Caco-2 (cell line): ENCODE results near the gene TSPAN17. TPM values are rescaled to one million over a fixed set of nuclear protein-coding genes. Genes with fewer than 3 reads are reported as not detected.

ENCODE experiments used
- BruUV-seq: library from RNA; stranded (reverse); fragments of 400-500 nt; replicated peaks from 2 replicates; lab custom pipeline; 2021; lab: Mats Ljungman, UMichigan
- CTCF ChIA-PET: fragments of 300-600 bp; sonication (Branson Sonifier 250); formaldehyde crosslinking; loops from one replicate; lab custom pipeline; 2022; ENCODE audit warnings: antibody characterized with exemption; lab: Charles Lee
- POLR2A ChIA-PET: fragments of 300-600 bp; sonication (Branson Sonifier 250); formaldehyde crosslinking; loops from one replicate; lab custom pipeline; 2022; ENCODE audit warnings: antibody characterized with exemption; lab: Charles Lee
- DNase-seq, 2 experiments: peaks; one replicate each; pipeline versions ENCODE4 v3.0.0 to v3.0.0-alpha.2; 2020 to 2022
- H3K27me3 ChIP-seq: replicated peaks from 2 replicates; pipeline ENCODE4 v1.6.0; 2011; ENCODE audit warnings: low read length; ENCODE audit not compliant: control insufficient read depth, insufficient read depth
- H3K36me3 ChIP-seq: 2 replicates; pipeline ENCODE4 v1.5.1; 2011; ENCODE audit warnings: low read length; ENCODE audit not compliant: control insufficient read depth, insufficient read depth
- H3K4me1 ChIP-seq: fragments of 250-450 bp; sonication (Bioruptor Pico); 2 replicates; pipeline ENCODE4 v1.5.1; 2020; ENCODE audit warnings: mild to moderate bottlenecking
- H3K4me3 ChIP-seq: 2 replicates; pipeline ENCODE4 v1.5.1; 2011; ENCODE audit warnings: low read depth, mild to moderate bottlenecking, control low read depth, low read length
- H3K9me3 ChIP-seq: fragments of 250-450 bp; sonication (Bioruptor Pico); 2 replicates; pipeline ENCODE4 v1.5.1; 2020; ENCODE audit warnings: mild to moderate bottlenecking, moderate library complexity
- H3K27ac Mint-ChIP-seq: one replicate; pipeline ENCODE4 v1.8.0; 2022; ENCODE audit warnings: mixed read lengths; ENCODE audit not compliant: unreplicated experiment
- H3K27me3 Mint-ChIP-seq: one replicate; pipeline ENCODE4 v1.8.0; 2022; ENCODE audit warnings: mixed read lengths; ENCODE audit not compliant: insufficient read depth, unreplicated experiment
- H3K36me3 Mint-ChIP-seq: one replicate; pipeline ENCODE4 v1.8.0; 2022; ENCODE audit warnings: mild to moderate bottlenecking, mixed read lengths; ENCODE audit not compliant: insufficient read depth, unreplicated experiment
- H3K4me1 Mint-ChIP-seq: one replicate; pipeline ENCODE4 v1.8.0; 2022; ENCODE audit warnings: low read depth, mixed read lengths; ENCODE audit not compliant: unreplicated experiment
- H3K4me3 Mint-ChIP-seq: one replicate; pipeline ENCODE4 v1.8.0; 2022; ENCODE audit warnings: mild to moderate bottlenecking, moderate library complexity, mixed read lengths; ENCODE audit not compliant: unreplicated experiment
- H3K9me3 Mint-ChIP-seq: one replicate; pipeline ENCODE4 v1.8.0; 2022; ENCODE audit warnings: mixed read lengths; ENCODE audit not compliant: unreplicated experiment
- intact Hi-C: fragments of 100-400 bp; cut with micrococcal nuclease; formaldehyde crosslinking; loops from one replicate; pipeline ENCODE4 v1.10.0; 2022; ENCODE audit not compliant: unreplicated experiment
- total RNA-seq: library from RNA; stranded (reverse); gene quantifications from 2 replicates; pipeline ENCODE4 v1.2.3, GENCODE V29; 2022
- TF ChIP-seq, protein P1 (sequence below), 2 experiments: fragments of 200-600 bp in 1 of 2; IDR thresholded peaks; 1 replicate in 1 of 2; 2 replicates in 1 of 2; pipeline versions ENCODE4 v1.5.1 to v1.8.0; 2011 to 2022; ENCODE audit warnings: antibody characterized with exemption in 1 of 2, control low read depth in 1 of 2, inconsistent platforms in 1 of 2, low read depth in 1 of 2, low read length in 1 of 2, mild to moderate bottlenecking in 1 of 2, moderate library complexity in 1 of 2; ENCODE audit not compliant: insufficient read depth in 1 of 2, severe bottlenecking in 1 of 2, unreplicated experiment in 1 of 2

TSPAN17 gene
- total RNA-seq, 1 experiment from 2014 or later = 20.5 TPM

GRCh38 chr5:176662371-176663333 is 15.4 kb downstream of the TSPAN17 start:
- POLR2A ChIA-PET = no interaction called here
- no peaks in the 10 kb centered on the region for H3K4me1 ChIP-seq
- H3K27me3 ChIP-seq = no peaks in the 10 kb centered on the region
- Mint-ChIP-seq H3K4me1 (no peaks in the 10 kb centered on the region), H3K36me3 (no peaks in the 10 kb centered on the region), H3K27ac (no peak overlapping the region), H3K9me3 (no peaks in the 10 kb centered on the region), H3K4me3 (no peak overlapping the region), H3K27me3 (peaks cover 11% of the 10 kb centered on the region)
- no peak for DNase-seq
- CTCF ChIA-PET = no interaction called here
- BruUV-seq = no TSS peak
- TF ChIP-seq, protein P1, sequence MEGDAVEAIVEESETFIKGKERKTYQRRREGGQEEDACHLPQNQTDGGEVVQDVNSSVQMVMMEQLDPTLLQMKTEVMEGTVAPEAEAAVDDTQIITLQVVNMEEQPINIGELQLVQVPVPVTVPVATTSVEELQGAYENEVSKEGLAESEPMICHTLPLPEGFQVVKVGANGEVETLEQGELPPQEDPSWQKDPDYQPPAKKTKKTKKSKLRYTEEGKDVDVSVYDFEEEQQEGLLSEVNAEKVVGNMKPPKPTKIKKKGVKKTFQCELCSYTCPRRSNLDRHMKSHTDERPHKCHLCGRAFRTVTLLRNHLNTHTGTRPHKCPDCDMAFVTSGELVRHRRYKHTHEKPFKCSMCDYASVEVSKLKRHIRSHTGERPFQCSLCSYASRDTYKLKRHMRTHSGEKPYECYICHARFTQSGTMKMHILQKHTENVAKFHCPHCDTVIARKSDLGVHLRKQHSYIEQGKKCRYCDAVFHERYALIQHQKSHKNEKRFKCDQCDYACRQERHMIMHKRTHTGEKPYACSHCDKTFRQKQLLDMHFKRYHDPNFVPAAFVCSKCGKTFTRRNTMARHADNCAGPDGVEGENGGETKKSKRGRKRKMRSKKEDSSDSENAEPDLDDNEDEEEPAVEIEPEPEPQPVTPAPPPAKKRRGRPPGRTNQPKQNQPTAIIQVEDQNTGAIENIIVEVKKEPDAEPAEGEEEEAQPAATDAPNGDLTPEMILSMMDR (IDR thresholded peaks at IDR 0.05; ENCODE audit: insufficient read depth in 1 of 2, low read depth in 1 of 2, low read length in 1 of 2, severe bottlenecking in 1 of 2, unreplicated experiment in 1 of 2) = no peak
- H3K9me3 ChIP-seq = no peaks in the 10 kb centered on the region
- no peak overlapping the region for H3K4me3 ChIP-seq
- intact Hi-C loops = loop anchor here (5.0 kb wide), 2 partner anchors 150 to 450 kb away; partner anchors contain the start of gene UNC5A
- no peaks in the 10 kb centered on the region for H3K36me3 ChIP-seq

DNA sequence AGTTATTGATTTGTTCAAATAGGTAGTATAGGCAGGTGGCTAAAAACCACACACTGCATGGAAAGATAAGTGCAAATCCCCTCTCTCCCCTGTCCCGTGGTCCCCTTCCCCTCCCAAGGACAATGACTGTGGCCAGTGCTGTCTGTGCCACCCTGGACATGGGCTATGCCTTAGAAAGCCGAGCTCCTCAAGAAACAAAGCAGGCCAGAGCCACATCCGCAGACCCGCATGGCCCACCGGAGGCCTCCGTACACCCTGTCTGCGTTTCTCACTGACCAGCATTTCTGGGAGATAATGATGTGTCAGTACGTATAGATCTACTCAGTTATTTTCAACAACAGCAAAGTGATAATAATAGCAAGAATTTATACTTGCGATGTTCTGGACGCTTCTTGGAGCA is 16.3 kb downstream of the TSPAN17 start:
- DNase-seq = no peak
- H3K36me3 ChIP-seq = no peaks in the 10 kb centered on the region
- ChIA-PET POLR2A (no interaction called here), CTCF (no interaction called here)
- H3K4me1 ChIP-seq = no peaks in the 10 kb centered on the region
- H3K4me3 ChIP-seq = no peak overlapping the region
- Mint-ChIP-seq H3K4me3 (no peak overlapping the region), H3K36me3 (no peaks in the 10 kb centered on the region), H3K9me3 (no peaks in the 10 kb centered on the region), H3K4me1 (no peaks in the 10 kb centered on the region), H3K27ac (no peak overlapping the region), H3K27me3 (peaks cover 11% of the 10 kb centered on the region)
- no TSS peak for BruUV-seq
- TF ChIP-seq, protein P1 (IDR thresholded peaks at IDR 0.05; ENCODE audit: insufficient read depth in 1 of 2, low read depth in 1 of 2, low read length in 1 of 2, severe bottlenecking in 1 of 2, unreplicated experiment in 1 of 2) = no peak
- H3K27me3 ChIP-seq = no peaks in the 10 kb centered on the region
- no peaks in the 10 kb centered on the region for H3K9me3 ChIP-seq
- intact Hi-C loops = loop anchor here (5.0 kb wide), 2 partner anchors 149 to 449 kb away; partner anchors contain the start of gene UNC5A

DNA sequence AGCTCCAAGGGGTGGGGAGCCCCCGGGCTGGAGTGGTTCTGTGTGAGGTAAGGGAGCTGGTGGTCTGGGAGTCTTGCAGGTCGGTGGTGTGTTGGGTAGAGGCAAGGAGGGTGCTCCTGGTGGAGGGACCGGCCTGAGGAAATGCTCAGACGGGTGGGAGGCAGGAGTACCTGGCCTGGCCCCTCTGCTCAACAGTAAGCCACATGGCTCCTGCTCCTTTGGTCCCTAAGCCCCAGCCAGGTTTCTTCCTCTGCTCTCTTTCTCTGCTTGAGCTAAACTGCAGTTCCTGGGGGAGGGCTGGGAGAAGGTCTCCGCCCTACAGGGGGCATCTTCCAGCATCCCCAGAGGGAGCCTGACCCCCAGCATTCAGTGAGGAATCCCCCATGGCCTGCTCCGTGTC is 17.2 kb downstream of the TSPAN17 start:
- Mint-ChIP-seq H3K36me3 (no peaks in the 10 kb centered on the region), H3K4me1 (no peaks in the 10 kb centered on the region), H3K9me3 (no peaks in the 10 kb centered on the region), H3K4me3 (no peak overlapping the region), H3K27ac (no peak overlapping the region), H3K27me3 (peaks cover 11% of the 10 kb centered on the region)
- Histone ChIP-seq H3K27me3 (no peaks in the 10 kb centered on the region), H3K36me3 (no peaks in the 10 kb centered on the region), H3K9me3 (no peaks in the 10 kb centered on the region), H3K4me1 (no peaks in the 10 kb centered on the region), H3K4me3 (no peak overlapping the region)
- POLR2A ChIA-PET = no interaction called here
- CTCF ChIA-PET = no interaction called here
- BruUV-seq = no TSS peak
- intact Hi-C loops = loop anchor here (5.0 kb wide), 2 partner anchors 148 to 448 kb away; partner anchors contain the start of gene UNC5A
- no peak for DNase-seq
- TF ChIP-seq, protein P1 (IDR thresholded peaks at IDR 0.05; ENCODE audit: insufficient read depth in 1 of 2, low read depth in 1 of 2, low read length in 1 of 2, severe bottlenecking in 1 of 2, unreplicated experiment in 1 of 2) = no peak
